ENCODE results near the gene UCP3. TPM values are rescaled to one million over a fixed set of nuclear protein-coding genes. Genes with fewer than 3 reads are reported as not detected.
A peak's percentile ranks its signal among the peaks of the same experiment; 100 is the strongest.

UCP3 gene
- total RNA-seq, 1 donor from 2014 or later: 2.7 TPM

DNA sequence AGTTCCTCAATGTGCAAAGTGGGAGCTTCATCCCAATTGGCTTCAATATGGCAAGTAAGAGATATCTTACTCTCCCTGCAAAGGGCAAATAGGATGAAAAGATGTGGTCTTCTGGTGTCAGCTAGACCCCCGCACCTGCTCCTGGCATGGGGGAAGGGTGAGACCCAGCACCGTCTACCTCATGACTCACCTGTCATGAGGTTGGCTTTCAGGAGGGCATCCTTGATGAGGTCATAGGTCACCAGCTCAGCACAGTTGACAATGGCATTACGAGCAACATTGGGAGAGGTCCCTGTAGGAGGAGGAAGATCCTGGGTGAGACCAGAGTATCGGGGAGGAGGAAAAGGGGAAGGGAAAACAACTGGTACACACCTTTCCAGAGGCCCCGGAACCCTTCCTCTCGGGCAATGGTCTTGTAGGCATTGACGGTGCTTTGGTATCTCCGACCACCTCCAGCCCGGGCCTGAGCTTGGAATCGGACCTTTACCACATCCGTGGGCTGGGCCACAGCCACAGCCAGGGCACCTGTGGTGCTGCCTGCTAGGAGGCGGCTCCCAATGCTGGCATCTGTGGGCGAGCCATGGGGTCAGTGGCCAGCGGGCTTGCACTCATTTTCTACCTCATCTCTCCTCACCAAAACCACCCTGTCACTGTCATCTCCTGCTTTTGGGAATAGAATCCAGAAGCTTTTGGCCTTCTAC, 32.3 kb downstream of the UCP3 start:
- Histone ChIP-seq H3K9me3 (replicated peaks) (no peaks in the 10 kb centered on the region), H3K36me3 (peaks cover 29% of the 10 kb centered on the region), H3K27me3 (ENCODE audit: low read depth) (no peaks in the 10 kb centered on the region), H3K27ac (replicated peaks) (no peak overlapping the region), H3K4me3 (no peak overlapping the region), H3K4me1 (peaks cover 17% of the 10 kb centered on the region)
- TF ChIP-seq, protein P1, sequence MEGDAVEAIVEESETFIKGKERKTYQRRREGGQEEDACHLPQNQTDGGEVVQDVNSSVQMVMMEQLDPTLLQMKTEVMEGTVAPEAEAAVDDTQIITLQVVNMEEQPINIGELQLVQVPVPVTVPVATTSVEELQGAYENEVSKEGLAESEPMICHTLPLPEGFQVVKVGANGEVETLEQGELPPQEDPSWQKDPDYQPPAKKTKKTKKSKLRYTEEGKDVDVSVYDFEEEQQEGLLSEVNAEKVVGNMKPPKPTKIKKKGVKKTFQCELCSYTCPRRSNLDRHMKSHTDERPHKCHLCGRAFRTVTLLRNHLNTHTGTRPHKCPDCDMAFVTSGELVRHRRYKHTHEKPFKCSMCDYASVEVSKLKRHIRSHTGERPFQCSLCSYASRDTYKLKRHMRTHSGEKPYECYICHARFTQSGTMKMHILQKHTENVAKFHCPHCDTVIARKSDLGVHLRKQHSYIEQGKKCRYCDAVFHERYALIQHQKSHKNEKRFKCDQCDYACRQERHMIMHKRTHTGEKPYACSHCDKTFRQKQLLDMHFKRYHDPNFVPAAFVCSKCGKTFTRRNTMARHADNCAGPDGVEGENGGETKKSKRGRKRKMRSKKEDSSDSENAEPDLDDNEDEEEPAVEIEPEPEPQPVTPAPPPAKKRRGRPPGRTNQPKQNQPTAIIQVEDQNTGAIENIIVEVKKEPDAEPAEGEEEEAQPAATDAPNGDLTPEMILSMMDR (IDR thresholded peaks at IDR 0.05; ENCODE audit: borderline replicate concordance): no peak
- intact Hi-C loops (cut with micrococcal nuclease): no loop called here
- no peak for DNase-seq

- Histone ChIP-seq H3K27me3 (ENCODE audit: low read depth) (no peaks in the 10 kb centered on the region), H3K9me3 (replicated peaks) (no peaks in the 10 kb centered on the region), H3K4me1 (peaks cover 17% of the 10 kb centered on the region), H3K4me3 (no peak overlapping the region), H3K36me3 (peaks cover 29% of the 10 kb centered on the region), H3K27ac (replicated peaks) (no peak overlapping the region)
- TF ChIP-seq, protein P1 (IDR thresholded peaks at IDR 0.05; ENCODE audit: borderline replicate concordance): no peak
- DNase-seq: no peak
- intact Hi-C loops (cut with micrococcal nuclease): no loop called here
Observed at GRCh38 chr11:73975479-73975757, 33.5 kb downstream of the UCP3 start.

GRCh38 chr11:73974604-73975478, 34.0 kb downstream of the UCP3 start:
- no peaks in the 10 kb centered on the region for H3K27me3 ChIP-seq (ENCODE audit: low read depth)
- peaks cover 17% of the 10 kb centered on the region for H3K4me1 ChIP-seq
- H3K9me3 ChIP-seq (replicated peaks): no peaks in the 10 kb centered on the region
- peaks cover 29% of the 10 kb centered on the region for H3K36me3 ChIP-seq
- no peak for DNase-seq
- TF ChIP-seq, protein P1 (IDR thresholded peaks at IDR 0.05; ENCODE audit: borderline replicate concordance): no peak
- H3K4me3 ChIP-seq: no peak overlapping the region
- peak overlapping the region; percentile 54 for H3K27ac ChIP-seq (replicated peaks)
- intact Hi-C loops (cut with micrococcal nuclease): no loop called here

DNA sequence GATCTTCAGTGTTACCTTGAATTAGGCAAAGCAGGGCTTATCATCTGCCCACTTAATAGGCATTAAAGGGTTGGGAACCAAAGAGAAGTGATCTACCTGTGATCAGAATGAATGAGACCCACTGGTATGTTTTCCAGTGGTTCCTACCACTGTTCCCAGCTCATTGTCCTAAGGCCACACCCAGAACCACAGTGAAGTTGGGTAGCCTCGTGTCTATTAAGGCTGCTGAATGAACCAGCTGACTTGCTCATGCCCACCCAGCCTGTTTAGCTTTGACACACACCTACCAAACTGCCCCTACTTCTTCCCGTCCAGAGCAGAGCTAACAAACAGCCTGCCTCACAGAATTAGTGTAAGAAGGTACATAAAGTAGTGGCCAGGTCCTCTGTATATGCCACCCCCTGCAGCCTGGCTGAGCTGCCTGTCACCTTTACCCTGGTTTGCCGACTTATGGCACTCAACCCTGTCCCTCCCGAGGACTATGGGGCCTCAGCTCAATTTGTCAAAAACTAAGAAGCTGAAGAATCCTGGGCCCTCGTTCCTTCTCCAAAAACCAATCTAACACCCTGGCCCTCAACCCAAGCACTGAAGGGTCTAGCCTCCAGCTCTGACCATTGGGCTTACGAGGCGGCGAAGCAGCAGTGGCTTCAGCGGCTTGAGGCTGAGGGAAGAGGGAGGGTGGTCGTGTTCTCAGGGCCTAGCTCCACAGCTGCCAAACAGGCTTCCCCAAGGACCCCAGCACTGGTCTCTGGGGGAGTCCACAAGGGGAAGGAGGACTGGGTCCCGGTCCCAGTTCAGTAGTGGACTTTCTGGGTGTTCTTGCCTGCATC, 36.0 kb downstream of the UCP3 start:
- Histone ChIP-seq H3K27ac (replicated peaks) (peak overlapping the region; percentile 54), H3K27me3 (ENCODE audit: low read depth) (no peaks in the 10 kb centered on the region), H3K4me1 (peaks cover 17% of the 10 kb centered on the region), H3K9me3 (replicated peaks) (no peaks in the 10 kb centered on the region), H3K36me3 (peaks cover 26% of the 10 kb centered on the region), H3K4me3 (no peak overlapping the region)
- TF ChIP-seq, protein P1 (IDR thresholded peaks at IDR 0.05; ENCODE audit: borderline replicate concordance): no peak
- intact Hi-C loops (cut with micrococcal nuclease): no loop called here
- no peak for DNase-seq

GRCh38 chr11:73972187-73972586, 36.7 kb downstream of the UCP3 start:
- no peak overlapping the region for H3K27ac ChIP-seq (replicated peaks)
- H3K36me3 ChIP-seq: peaks cover 20% of the 10 kb centered on the region
- intact Hi-C loops (cut with micrococcal nuclease): no loop called here
- no peaks in the 10 kb centered on the region for H3K9me3 ChIP-seq (replicated peaks)
- TF ChIP-seq, protein P1 (IDR thresholded peaks at IDR 0.05; ENCODE audit: borderline replicate concordance): no peak
- H3K27me3 ChIP-seq (ENCODE audit: low read depth): no peaks in the 10 kb centered on the region
- no peak overlapping the region for H3K4me3 ChIP-seq
- peaks cover 17% of the 10 kb centered on the region for H3K4me1 ChIP-seq
- DNase-seq: no peak
